NT2/D1 (cell line): ENCODE results near the gene BEND6.

ENCODE experiments used
- DNase-seq: peaks from one replicate; pipeline ENCODE4 v3.0.0-alpha.2; 2011; ENCODE audit warnings: low read depth, low spot score
- H3K27me3 ChIP-seq: 2 replicates; pipeline ENCODE4 v1.6.0; 2011; ENCODE audit warnings: mild to moderate bottlenecking; ENCODE audit not compliant: insufficient read length, insufficient read depth
- H3K36me3 ChIP-seq: 2 replicates; pipeline ENCODE4 v1.6.1; 2011; ENCODE audit warnings: mild to moderate bottlenecking, low read length, mixed read lengths; ENCODE audit not compliant: insufficient read depth, insufficient read length
- H3K4me1 ChIP-seq: 2 replicates; pipeline ENCODE4 v1.5.1; 2011; ENCODE audit not compliant: insufficient read depth, insufficient read length
- H3K4me3 ChIP-seq: 2 replicates; pipeline ENCODE4 v1.5.1; 2011; ENCODE audit warnings: low read depth; ENCODE audit not compliant: insufficient read length
- H3K9ac ChIP-seq: 2 replicates; pipeline ENCODE4 v1.6.0; 2011; ENCODE audit warnings: low read depth; ENCODE audit not compliant: insufficient read length
- H3K9me3 ChIP-seq: 2 replicates; pipeline ENCODE4 v1.5.1; 2011; ENCODE audit warnings: mild to moderate bottlenecking, low read length; ENCODE audit not compliant: insufficient read depth
- SUZ12 ChIP-seq: IDR thresholded peaks from 2 replicates; pipeline ENCODE4 v1.6.1; 2011; ENCODE audit not compliant: insufficient read length, insufficient read depth; ENCODE audit errors: extremely low read depth
- YY1 ChIP-seq: IDR thresholded peaks from 2 replicates; pipeline ENCODE4 v1.6.1; 2011; ENCODE audit not compliant: insufficient read length, insufficient read depth
- ZNF274 ChIP-seq: IDR thresholded peaks from 2 replicates; pipeline ENCODE4 v1.6.1; 2011; ENCODE audit warnings: mild to moderate bottlenecking, low read depth, low read length

BEND6 gene

GRCh38 chr6:56954403-56955170 is at the start of gene BEND6:
Gene BEND6 (plus strand): TSS chr6:56955107. CDS start chr6:56981811, 26,704 bp downstream.
- Histone ChIP-seq H3K27me3 (peaks cover 17% of the 10 kb centered on the region), H3K9ac (peak within 1 kb of the TSS; percentile 88), H3K36me3 (peaks cover 25% of the 10 kb centered on the region), H3K4me1 (no peaks in the 10 kb centered on the region), H3K9me3 (no peaks in the 10 kb centered on the region), H3K4me3 (peak within 1 kb of the TSS; percentile 80)
- no peak for DNase-seq
- TF ChIP-seq SUZ12 (no peak), ZNF274 (no peak), YY1 (no peak)

- no peaks in the 10 kb centered on the region for H3K36me3 ChIP-seq
- TF ChIP-seq ZNF274 = no peak
- no peak for TF ChIP-seq YY1
- no peak for TF ChIP-seq SUZ12
- DNase-seq = no peak
- H3K4me1 ChIP-seq = no peaks in the 10 kb centered on the region
- H3K9me3 ChIP-seq = no peaks in the 10 kb centered on the region
- H3K4me3 ChIP-seq = no peak overlapping the region
- no peak overlapping the region for H3K9ac ChIP-seq
- no peaks in the 10 kb centered on the region for H3K27me3 ChIP-seq
These were observed 49.5 kb upstream of the BEND6 start for GRCh38 chr6:56905378-56905777.

GRCh38 chr6:56906752-56907151 is 48.2 kb upstream of the BEND6 start:
- no peak for TF ChIP-seq YY1
- TF ChIP-seq ZNF274 = no peak
- no peak for TF ChIP-seq SUZ12
- DNase-seq = no peak
- Histone ChIP-seq H3K36me3 (no peaks in the 10 kb centered on the region), H3K4me3 (no peak overlapping the region), H3K27me3 (no peaks in the 10 kb centered on the region), H3K9ac (no peak overlapping the region), H3K9me3 (no peaks in the 10 kb centered on the region), H3K4me1 (peaks cover 3% of the 10 kb centered on the region)

- H3K9me3 ChIP-seq = no peaks in the 10 kb centered on the region
- no peak overlapping the region for H3K4me3 ChIP-seq
- H3K27me3 ChIP-seq = no peaks in the 10 kb centered on the region
- no peak overlapping the region for H3K9ac ChIP-seq
- no peak for TF ChIP-seq ZNF274
- TF ChIP-seq YY1 = no peak
- TF ChIP-seq SUZ12 = no peak
- H3K4me1 ChIP-seq = peaks cover 3% of the 10 kb centered on the region
- DNase-seq = no peak
- H3K36me3 ChIP-seq = no peaks in the 10 kb centered on the region
These were observed 45.6 kb upstream of the BEND6 start for GRCh38 chr6:56909115-56909907.

- H3K9ac ChIP-seq = no peak overlapping the region
- no peaks in the 10 kb centered on the region for H3K9me3 ChIP-seq
- peak; percentile 35 for DNase-seq
- no peaks in the 10 kb centered on the region for H3K36me3 ChIP-seq
- peaks cover 3% of the 10 kb centered on the region for H3K4me1 ChIP-seq
- H3K4me3 ChIP-seq = no peak overlapping the region
- H3K27me3 ChIP-seq = no peaks in the 10 kb centered on the region
- TF ChIP-seq SUZ12 = no peak
- TF ChIP-seq YY1 = no peak
- TF ChIP-seq ZNF274 = no peak
These were observed 43.1 kb upstream of the BEND6 start for GRCh38 chr6:56911847-56912246.

- TF ChIP-seq ZNF274 (no peak), SUZ12 (no peak), YY1 (no peak)
- Histone ChIP-seq H3K4me1 (peaks cover 3% of the 10 kb centered on the region), H3K9me3 (no peaks in the 10 kb centered on the region), H3K36me3 (no peaks in the 10 kb centered on the region), H3K9ac (no peak overlapping the region), H3K27me3 (no peaks in the 10 kb centered on the region), H3K4me3 (no peak overlapping the region)
- no peak for DNase-seq
These were observed 41.4 kb upstream of the BEND6 start for GRCh38 chr6:56913285-56914074.
